ENCODE data around the gene TIMM9.
"Not testable (repeated sequence)": the region's sequence is repeated elsewhere in the genome, so short reads cannot be mapped to it uniquely, and the experiment has no call there.

Gene TIMM9, protein sequence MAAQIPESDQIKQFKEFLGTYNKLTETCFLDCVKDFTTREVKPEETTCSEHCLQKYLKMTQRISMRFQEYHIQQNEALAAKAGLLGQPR

DNA sequence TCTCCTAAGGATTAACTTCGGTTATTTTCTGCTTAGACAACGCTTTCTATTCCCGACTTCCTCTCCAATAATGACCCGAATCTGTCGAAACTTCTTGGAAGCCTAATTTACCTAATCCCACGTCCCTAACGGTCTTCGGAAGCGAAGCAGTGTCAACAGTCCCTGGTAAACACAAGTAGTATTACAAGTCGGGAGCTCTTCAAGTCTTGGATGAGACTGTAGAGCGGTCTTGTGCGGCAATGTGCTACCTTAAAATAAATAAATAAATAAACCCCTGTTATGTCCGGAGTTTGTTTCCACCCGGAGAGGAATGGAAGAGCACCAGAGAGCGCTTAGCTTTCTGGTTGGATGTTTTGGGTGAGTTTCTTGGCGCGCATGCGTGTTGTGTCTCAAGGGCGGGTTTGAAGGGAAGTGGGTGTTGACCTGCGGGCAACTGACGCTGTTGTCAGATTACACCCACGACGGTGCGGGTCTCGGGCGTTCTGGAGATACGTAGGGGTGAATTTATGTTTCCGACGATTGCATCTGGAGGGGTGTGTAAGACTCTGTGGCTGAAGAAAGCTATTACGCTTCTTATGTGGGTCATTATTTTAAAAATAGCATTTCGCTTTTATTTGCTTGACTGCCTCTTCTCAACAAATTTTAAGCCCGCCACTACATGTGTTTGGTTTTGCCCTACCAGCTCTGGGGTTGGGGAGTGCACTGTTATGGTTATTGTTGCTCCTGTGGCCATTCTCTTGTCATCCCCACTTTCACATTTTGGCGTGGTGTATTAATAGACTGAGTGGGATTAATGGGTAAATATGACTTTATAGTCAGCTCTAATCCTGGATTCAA is at the start of gene TIMM9, which contains the start of gene KIAA0586:
Gene TIMM9 (minus strand): TSS at position 251 of the 837 bp plus-strand sequence. CDS start 15,586 bp downstream, outside the sequence.
Gene KIAA0586 (plus strand): TSS at position 439 of the 837 bp plus-strand sequence. CDS start 546 bp downstream, outside the sequence.
- DNase-seq: peak; percentile 93 to 95

DNA sequence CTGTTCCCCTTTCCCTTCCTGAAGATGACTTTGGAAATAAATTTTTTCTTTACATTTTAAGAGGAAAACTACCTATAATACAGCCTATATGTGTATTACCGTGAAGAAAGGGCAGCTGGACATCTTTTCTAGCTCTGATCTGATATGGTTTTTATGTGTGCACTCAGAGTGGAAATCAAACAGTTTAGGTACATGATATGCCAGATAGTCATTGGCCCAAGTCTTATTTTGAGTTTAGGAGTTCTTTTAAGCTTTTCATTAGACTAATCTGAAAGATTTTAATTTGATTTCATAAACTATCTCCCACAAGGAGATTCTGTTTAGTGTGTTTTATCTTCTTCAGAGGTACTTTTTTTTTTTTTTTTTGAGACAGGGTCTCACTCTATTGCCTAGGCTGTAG is 49.0 kb upstream of the TIMM9 start:
- no peak for DNase-seq

DNA sequence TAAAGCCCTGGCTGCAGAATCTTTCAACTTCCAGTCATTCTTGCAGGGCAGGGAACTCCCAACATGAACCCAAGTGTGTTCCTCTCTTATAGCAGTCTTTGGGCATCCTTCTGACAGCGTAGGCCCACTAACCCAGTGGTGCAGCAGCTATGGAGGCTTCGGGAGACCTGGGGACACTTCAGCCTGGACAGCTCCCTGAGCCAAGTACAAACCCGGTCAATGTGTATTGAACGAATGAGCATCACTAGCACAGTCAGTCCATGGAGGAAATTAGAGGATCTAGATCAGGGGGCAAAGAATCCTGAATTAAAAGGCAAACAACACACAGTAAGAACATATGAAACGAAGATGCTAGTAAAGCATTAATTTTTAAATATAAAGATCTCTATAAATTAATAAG is 42.0 kb upstream of the TIMM9 start:
- no peak for DNase-seq

DNA sequence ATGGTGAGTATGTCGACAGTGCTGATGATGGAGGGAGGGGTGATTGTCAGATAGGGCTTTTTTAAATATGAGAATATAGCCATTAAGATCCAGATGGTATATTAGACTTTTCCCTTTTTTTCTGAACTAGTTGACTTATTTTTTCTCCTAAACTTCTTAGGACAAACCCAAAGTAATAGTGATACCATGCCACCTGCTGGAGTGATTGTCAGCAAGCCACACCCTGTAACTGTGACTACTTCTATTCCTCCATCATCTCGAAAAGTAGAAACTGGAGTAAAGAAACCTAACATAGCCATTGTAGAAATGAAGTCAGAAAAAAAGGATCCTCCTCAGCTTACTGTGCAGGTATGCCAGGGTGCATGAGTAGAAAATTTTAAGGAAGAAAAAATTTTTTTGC is 40.2 kb upstream of the TIMM9 start:
- DNase-seq: no peak

DNA sequence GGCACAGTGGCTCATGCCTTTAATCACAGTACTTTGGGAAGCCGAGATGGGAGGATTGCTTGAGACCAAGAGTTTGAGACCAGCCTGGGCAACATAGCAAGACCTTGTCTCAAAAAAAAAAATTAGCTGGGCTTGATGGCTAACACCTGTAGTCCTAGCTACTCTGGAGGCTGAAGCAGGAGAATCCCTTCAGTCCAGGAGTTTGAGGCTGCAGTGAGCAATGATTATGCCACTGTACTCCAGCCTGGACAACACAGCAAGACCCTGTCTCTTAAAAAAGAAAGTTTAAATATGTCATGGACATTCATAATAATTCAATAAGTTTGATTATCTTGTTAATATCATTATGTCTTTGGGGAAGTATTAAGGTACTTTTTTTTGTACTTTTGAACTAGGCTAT is 39.1 kb upstream of the TIMM9 start:
- DNase-seq: no peak

DNA sequence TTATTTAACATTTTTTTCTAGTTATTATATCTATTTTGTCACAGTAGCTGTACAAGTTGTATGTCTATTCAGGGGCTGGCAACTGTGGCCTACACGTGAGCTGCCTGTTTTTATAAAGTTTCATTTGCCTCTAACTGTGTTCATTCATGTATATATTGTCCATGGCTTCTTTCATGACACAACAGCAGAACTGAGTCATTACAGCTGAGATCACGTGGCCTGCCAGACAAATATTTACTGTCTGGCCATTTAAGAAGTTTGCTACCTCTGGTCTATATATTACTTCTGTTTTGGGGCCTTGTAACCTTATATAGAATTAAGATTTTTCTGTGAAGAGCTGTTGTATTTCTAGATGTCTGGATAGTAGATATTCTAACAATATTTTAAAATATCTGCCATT is 38.1 kb upstream of the TIMM9 start:
- no peak for DNase-seq

DNA sequence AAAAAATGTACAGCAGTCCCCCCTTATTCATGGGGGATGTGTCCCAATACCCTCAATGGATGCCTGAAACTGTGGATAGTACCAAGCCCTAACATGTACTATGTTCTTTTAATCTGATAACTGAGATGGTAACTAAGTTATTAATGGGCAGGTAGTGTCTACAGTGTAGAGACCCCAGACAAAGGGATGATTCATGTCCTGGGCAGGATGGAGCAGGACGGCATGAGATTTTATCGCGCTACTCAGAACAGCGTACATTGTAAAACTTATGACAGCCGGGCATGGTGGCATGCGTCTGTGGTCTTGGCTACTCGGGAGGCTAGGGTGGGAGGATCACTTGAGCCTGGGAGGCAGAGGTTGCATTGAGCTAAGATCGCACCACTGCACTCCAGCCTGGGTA is 37.3 kb upstream of the TIMM9 start:
- DNase-seq: no peak

DNA sequence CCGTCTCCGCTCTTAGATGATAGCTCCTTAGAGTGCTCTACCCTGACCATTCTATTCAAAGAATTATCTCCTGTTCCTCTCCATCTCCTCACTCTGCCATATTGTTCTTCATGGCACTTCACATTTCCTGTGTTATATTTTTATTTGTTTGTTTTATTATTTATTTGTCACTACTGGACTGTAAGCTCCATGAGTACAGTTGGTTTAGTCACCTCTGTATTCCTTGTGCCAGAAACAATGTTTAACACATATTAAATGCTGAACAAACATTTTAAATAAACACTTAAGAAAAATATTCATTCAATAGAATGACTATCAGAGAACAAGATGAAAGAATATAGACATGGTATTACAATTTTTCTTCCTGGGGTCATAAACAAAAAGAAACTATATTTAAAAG is 35.8 kb upstream of the TIMM9 start:
- DNase-seq: no peak

DNA sequence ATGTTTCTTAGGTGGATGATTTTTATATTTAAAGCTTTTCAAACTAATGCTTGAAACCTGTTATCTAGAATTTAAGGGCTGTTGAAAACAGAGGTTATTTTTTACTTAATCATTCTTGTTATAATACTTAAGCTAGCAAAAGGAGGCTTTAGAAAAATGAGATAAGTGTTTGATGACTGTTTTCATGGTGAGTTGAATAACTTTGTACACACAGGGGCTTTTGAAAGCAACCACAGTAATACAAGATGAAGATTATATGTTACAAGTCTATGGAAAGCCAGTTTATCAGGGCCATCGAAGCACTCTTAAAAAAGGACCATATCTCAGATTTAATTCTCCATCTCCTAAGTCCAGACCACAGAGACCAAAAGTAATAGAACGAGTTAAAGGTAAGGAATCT is 33.4 kb upstream of the TIMM9 start:
- no peak for DNase-seq

DNA sequence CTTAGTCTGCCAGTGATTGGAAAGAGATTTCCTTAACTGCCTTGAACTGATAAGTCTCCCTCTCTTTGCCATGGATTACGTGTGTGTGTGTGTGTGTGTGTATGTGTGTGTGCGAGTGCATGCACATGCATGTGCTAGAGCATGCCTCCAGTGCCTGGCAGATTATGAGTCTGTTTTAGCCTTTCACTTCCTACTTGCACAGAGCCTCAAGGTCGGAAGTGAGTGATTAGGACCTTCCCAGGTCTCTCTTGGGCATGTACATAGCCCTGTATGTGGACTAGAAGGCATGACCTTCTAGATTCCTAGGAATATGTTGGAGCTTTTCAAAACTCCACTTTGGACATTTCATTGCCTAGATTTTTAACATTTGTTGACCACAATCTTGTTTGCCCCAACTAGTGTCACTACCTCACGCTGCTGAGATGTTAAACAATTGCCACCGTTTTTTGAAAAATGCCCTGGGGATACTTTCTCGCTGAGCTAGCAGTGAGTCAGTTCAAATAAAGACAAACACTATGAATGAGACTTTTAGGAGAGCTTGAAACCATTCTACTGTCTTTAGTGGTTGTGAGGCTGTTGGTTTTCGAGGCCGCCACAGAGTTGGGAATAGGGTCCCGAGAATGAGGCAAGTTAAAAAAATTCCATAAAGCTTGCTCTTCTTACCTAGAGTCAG is 28.4 kb upstream of the TIMM9 start:
- no peak for DNase-seq

DNA sequence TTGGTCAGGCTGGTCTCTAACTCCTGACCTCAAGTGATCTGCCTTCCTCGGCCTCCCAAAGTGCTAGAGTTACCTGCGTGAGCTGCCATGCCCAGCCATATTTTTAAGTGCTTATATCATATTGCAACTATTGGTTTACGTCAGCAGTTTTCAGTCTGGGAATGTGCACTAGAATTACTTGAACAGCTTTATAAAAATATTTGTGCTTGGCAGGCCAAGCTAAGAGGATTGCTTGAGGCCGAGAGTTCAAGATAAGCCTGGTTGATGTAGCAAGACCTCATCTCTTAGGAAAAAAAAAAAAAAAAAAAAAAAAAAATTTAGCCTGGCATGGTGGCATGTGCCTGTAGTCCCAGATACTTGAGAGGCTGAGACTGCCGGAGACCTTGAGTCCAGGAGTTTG is 17.3 kb upstream of the TIMM9 start:
- no peak for DNase-seq

DNA sequence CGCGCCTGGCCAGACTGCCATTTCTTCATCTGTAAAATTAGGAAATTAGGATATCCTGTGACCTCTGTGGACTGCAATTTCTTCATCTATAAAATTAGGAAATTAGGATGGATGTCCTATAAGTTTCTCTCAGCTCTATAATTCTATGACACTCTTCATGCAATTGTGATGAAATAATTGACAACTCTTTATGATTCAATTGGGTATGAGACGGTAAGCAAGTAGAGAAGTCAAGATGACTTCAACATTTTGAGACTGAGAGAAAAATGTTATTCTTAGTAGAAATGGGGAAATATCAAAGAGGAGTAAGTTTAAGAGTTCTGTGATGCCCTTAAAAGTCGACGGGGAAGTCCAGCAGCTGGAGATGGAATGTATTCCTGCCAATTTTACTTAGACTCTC is 12.1 kb upstream of the TIMM9 start:
- DNase-seq: no peak

DNA sequence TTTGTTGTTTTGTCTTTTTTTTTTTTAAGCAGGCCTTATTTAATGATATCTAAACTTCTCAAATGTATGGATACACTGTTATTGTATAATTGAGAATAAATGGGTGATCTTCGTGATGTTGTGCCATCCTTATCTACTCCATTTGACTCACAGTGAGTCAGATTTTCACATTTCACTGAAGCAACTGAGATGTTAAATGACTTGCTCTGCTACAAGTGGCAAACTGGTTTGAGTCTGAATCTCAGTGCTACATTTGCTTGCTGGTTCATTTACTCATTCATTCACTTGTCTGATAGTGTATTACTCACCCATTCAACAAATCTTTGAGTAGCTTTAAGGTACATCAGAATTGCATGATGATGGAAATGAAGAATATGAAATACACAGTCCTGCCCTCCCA is 2.8 kb upstream of the TIMM9 start:
- no peak for DNase-seq

DNA sequence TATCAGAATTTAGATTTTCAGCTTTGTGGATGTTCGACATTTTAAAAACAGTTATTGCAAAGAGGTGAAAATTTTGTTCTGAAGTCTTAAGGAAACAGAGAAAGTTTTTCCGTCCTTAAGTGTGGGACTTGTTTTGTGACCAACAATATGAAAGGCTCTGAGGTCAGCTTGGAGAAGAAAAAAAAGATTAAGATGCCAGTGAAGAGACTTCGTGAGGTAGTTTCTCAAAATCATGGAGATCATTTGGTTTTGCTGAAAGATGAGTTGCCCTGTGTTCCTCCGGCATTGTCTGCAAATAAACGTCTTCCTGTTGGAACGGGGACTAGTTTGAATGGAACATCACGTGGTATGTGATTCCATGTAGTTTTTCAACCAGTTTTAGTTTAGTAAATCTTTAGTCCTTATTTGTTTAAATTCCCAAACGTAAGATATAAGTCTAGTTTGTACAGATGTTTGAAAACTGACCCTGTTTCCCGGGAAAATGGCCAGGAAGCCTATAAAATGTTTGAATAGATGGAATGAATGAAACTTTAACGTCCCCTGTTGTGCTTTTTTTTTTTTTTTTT is 870 bp upstream of the TIMM9 start:
- no peak for DNase-seq

DNA sequence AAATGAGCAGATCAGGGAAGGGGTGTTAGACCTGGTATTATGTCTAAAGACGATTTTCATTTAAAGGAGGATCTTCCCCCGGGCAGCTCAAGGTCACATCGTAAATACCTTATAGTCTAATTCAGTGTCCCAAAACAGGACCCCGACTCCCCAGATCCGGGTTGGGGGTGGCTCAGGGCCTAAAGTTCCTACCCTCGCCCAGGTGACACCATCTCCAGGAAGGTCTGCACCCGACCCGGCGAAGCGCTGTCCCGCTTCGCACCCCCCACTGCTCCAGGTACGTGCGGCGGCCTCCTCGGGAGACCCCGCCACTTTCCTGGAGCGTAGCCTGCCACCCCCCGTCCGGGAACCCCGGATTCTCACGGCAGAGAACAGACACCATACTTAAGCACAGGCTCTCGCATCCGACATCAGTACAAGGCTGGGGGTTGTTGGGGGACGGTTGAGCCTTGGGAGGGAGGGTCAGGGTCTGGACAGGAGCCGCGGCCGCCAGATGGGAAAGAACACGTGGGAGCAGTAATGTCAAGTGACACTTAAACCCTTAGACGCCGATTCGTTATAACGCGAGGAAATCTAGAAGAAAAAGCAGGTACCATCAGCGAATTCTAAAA is 556 bp downstream of the TIMM9 start:
- peak; percentile 50 to 65 for DNase-seq

DNA sequence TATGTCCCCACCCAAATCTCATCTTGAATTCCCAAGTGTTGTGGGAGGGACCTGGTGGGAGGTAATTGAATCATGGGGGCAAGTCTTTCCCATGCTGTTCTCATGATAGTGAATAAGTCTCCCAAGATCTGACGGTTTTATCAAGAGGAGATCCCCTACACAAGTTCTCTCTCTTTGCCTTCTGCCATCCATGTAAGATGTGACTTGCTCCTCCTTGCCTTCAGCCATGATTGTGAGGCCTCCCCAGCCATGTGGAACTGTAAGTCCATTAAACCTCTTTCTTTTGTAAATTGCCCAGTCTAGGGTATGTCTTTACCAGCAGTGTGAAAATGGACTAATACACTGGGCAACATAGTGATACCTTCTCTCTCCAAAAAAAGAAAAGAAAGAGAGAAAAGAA is 10.4 kb downstream of the TIMM9 start:
- DNase-seq: not testable (repeated sequence)

DNA sequence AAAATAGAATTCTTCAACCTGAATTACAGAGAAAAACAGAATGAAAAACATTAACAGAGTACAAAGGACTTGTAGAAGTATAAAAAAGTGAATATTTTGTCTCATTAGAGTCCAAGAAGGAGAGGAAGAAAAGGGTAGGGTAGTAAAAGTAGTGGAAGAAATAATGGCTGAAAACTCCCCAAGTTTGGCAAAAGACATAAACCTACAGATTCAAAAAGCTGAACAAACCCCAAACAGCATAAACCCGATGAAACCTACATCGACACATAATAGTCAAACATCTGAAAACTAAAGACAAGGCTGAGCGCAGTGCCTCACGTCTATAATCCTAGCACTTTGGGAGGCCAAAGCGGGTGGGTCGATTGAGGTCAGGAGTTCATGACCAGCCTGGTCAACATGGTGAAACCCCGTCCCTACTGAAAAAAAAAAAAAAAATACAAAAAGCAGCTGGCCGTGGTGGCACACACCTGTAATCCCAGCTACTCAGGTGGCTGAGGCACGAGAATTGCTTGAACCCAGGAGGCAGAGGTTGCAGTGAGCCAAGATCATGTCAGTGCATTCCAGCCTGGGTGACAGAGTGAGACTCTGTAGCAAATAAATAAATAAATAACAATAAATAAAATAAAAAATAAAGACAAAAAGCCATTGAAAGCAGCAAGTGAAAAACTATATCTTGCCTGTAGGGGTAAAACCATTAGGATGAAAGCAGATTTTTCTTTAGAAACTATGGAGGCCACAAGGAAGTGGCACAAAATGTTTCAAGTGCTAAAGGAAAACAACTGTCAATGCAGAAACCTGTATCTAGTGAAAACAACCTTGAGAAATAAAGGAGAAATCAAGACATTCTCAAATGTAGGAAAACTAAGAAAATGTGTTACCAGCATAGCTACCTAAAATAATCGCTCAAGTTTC is 11.4 kb downstream of the TIMM9 start:
- no peak for DNase-seq

DNA sequence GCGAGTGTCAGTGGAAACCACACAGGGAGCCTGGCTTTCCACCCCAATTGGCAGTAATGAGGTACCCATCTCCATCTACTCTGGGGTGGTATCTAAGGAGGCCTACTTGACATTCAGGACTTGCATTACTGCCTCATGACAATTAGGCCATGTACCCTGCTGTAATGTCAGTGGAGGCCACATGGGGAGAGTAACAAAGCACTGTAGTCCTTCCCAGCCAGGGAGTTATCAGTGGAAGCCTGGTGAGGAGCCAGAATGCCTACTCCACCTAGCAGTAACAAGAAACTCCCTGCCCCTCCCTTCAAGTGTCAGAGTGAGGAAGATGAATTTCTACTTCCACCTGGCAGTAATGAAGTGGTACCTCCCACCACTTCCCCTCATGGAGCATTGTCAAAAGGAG is 12.5 kb downstream of the TIMM9 start:
- no peak for DNase-seq

DNA sequence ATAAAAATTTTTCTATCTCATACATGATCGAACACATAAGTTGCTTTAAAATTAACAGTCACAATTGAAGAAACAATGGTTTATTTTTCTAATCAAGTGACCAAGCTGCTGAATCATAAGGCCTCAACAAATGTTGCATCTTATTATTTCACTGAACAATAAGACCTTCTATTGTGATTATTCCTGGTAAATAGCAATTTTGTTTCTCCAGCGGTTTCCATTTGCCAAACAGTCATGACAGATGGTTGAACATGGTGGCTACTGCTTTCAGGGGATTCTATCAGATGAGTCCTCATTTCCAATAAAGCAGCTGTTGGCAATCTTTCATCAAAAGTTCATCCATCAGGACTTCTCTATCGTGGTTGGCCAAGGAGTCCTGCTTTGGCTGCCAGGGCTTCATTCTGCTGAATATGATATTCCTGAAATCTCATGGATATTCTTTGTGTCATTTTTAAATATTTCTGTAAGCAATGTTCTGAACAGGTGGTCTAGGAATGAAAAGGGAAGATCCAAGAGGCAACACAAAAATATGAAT is 18.6 kb downstream of the TIMM9 start:
- DNase-seq: no peak

DNA sequence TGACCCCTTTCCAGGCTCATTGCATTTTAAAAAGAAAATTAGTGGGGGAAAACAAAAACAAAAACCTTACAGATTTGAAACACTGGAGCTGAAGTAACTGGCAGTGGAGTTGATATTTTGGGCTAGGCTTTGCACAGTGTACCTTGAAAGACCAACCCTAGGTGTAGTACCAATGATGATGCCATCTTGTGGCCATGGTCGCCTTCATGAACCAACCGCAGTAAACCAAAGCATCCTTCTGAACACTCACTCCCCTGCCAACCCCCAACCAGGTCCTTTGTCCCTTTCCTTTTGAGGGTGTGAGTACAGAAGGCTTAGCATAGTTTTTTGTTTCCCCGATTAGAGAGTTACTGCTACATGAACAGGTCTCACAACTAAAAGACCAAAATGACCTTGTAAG is 25.7 kb downstream of the TIMM9 start:
- no peak for DNase-seq

DNA sequence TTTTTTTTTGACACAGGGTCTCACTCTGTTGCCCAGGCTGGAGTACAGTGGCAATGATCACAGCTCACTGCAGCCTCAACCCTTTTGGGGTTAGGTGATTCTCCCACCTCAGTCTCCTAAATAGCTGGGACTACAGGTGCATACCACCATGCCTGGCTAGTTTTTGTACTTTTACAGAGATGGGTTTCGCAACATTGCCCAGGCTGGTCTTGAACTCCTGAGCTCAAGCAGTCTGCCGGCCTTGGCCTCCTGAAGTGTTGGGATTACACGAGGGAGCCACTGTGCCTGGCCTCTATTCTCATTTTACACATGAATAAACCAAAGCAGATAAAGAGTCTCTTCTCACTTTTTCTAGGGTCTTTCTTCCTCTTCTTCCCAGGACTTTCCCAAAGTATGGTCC is 28.4 kb downstream of the TIMM9 start:
- DNase-seq: no peak

DNA sequence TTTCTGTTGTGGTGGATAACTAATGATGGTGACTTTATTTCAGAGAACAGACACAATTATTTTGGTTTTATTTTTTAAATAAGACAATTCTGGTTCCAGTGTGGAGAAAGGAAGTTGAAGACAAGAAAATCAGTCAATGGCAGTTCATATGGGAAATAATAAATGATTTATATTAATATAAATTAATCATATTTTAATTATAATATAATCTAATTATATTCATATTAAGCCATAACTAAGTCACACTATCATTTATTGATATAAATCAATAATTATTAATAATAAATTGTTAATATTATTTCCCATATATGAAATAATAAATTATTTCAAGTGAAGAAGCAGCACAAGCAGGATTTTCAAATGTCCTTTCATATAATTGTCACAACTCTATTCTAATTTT is 28.8 kb downstream of the TIMM9 start:
- no peak for DNase-seq
